H1 (cell line): Measurements from ENCODE around the gene DEXI.

Experiments
- ATF2 ChIP-seq: IDR thresholded peaks from 2 replicates; pipeline ENCODE4 v1.6.1; 2012; ENCODE audit warnings: low read length, inconsistent platforms
- BRCA1 ChIP-seq: IDR thresholded peaks from 2 replicates; pipeline ENCODE4 v1.6.1; 2012; ENCODE audit warnings: low read depth, low read length, improper control_type of control experiment
- CEBPB ChIP-seq: IDR thresholded peaks from 2 replicates; pipeline ENCODE4 v1.6.1; 2012; ENCODE audit warnings: low read depth, low read length
- CTCF ChIP-seq, 3 experiments: IDR thresholded peaks; 1 replicate in 2 of 3; 2 replicates in 1 of 3; pipeline versions ENCODE4 v1.5.1 to v1.6.1; 2011; ENCODE audit warnings: low read length in 3 of 3, mild to moderate bottlenecking in 3 of 3, inconsistent platforms in 2 of 3, low read depth in 1 of 3, moderate library complexity in 1 of 3; ENCODE audit not compliant: insufficient read depth in 1 of 3; ENCODE audit errors: control extremely low read depth in 1 of 3
- EP300 ChIP-seq, 2 experiments: IDR thresholded peaks; 1 replicate in 1 of 2; 2 replicates in 1 of 2; pipeline ENCODE4 v1.6.1; 2011 to 2012; ENCODE audit warnings: low read depth in 2 of 2, low read length in 2 of 2, mild to moderate bottlenecking in 2 of 2, borderline replicate concordance in 1 of 2, inconsistent platforms in 1 of 2, moderate library complexity in 1 of 2
- EZH2 ChIP-seq: fragments of 200-600 bp; sonication (generic); IDR thresholded peaks from 2 replicates; pipeline ENCODE4 v1.7.1; 2012; ENCODE audit warnings: low read depth, mild to moderate bottlenecking, moderate library complexity, low read length, inconsistent platforms; ENCODE audit not compliant: severe bottlenecking
- POLR2AphosphoS5 ChIP-seq: IDR thresholded peaks from 2 replicates; pipeline ENCODE4 v1.6.1; 2011; ENCODE audit warnings: low read depth, low read length
- RAD21 ChIP-seq, 2 experiments: IDR thresholded peaks in 1 of 2; conservative IDR thresholded peaks in 1 of 2; 2 replicates each; pipeline ENCODE4 v1.6.1; 2011; ENCODE audit warnings: low read depth in 2 of 2, low read length in 2 of 2, improper control_type of control experiment in 1 of 2, inconsistent platforms in 1 of 2, mild to moderate bottlenecking in 1 of 2, moderate library complexity in 1 of 2
- TAF1 ChIP-seq: IDR thresholded peaks from 2 replicates; pipeline ENCODE4 v1.6.1; 2011; ENCODE audit warnings: mild to moderate bottlenecking, low read depth, low read length
- TCF12 ChIP-seq: IDR thresholded peaks from 2 replicates; pipeline ENCODE4 v1.6.1; 2011; ENCODE audit warnings: low read depth, mild to moderate bottlenecking, low read length
- YY1 ChIP-seq: IDR thresholded peaks from 2 replicates; pipeline ENCODE4 v1.6.1; 2011; ENCODE audit warnings: low read depth, mild to moderate bottlenecking, low read length
- ZNF274 ChIP-seq: IDR thresholded peaks from 2 replicates; pipeline ENCODE4 v1.7.0; 2012; ENCODE audit warnings: low read length, borderline replicate concordance; ENCODE audit errors: extremely low read depth

- TF ChIP-seq BRCA1 (no peak), TAF1 (no peak), CTCF (IDR thresholded peaks at IDR 0.05; ENCODE audit: control extremely low read depth in 1 of 3, insufficient read depth in 1 of 3, low read depth in 1 of 3, low read length in 3 of 3) (no peak), ATF2 (no peak), POLR2AphosphoS5 (no peak), ZNF274 (no peak), YY1 (no peak), EP300 (IDR thresholded peaks at IDR 0.05; ENCODE audit: borderline replicate concordance in 1 of 2, low read depth in 2 of 2, low read length in 2 of 2) (no peak), EZH2 (no peak), TCF12 (no peak), RAD21 (IDR thresholded peaks at IDR 0.05 in 1 of 2, conservative IDR thresholded peaks at IDR 0.05 in 1 of 2; ENCODE audit: low read depth in 2 of 2, low read length in 2 of 2) (no peak), CEBPB (no peak)
Measured at GRCh38 chr16:10920726-10921427, 21.4 kb downstream of the DEXI start.
